HG03354 (cell line): Measurements from ENCODE around the gene FAAP100.

ENCODE experiments used
- ATAC-seq: cut with Tn5 transposase; IDR thresholded peaks from one replicate; pipeline ENCODE4 v1.9.1; 2021; ENCODE audit warnings: mild to moderate bottlenecking; ENCODE audit not compliant: unreplicated experiment, poor library complexity, severe bottlenecking

Gene FAAP100

DNA sequence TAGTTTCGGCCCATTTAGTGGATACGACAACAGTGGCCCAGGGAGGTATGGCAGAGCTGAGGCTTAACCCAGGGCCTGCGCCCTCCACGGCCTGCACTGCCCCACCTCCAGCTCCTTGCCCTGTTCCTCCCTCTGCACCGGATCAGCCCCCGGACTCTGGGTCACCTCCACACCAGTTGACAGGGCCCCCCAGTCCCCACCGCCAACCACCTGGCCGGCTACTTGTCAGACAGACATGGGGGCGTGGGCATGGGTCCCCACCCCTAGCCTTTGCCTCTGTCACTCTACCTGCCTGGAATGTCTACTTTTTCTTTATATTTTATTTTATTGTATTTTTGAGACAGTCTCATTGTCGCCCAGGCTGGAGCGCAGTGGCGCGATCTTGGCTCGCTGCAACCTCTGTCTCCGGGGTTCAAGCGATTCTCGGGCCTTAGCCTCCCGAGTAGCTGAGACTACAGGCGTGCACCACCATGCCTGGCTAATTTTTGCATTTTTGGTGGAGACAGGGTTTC, 36.6 kb downstream of the FAAP100 start:
- no peak for ATAC-seq

DNA sequence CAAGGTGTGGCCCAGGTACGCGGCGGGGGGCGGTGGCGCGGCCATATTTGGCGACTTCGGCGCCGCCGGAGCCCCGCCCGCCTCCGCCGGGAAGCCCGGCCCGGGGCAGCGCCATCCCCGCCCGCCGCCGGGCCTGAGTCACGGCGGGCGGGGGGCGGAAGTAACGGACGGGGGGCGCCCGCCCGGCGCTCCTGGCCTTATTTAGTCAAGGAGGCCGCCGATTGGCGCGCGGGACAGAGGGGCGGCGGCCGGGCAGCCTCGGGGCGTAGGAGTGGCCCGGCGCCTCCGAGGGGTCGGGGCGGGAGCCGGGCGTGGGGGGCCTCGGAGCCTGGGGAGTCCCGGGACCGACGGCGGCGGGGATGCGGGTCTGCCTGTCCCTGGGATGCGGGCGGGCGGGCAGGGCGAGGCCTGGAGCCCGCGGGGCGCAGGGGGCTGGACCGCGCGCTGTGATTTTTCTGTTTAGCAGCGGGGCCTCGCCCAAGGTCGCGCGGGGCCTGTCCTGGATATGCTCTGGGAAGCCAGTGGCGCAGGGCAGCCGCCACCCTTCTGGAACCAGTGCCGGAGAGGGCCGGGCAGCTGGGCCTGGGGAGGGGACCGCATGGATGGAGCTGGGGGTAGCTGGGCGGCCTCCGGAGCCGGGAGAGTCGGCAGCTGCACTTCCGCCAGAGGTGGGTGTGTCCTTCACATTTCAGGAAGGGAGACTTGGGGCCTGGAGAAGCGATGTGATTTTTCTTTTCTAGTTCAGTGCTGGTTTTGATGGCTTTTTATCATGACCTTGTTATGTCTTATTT, 37.2 kb downstream of the FAAP100 start:
- ATAC-seq, result peak; percentile 15

DNA sequence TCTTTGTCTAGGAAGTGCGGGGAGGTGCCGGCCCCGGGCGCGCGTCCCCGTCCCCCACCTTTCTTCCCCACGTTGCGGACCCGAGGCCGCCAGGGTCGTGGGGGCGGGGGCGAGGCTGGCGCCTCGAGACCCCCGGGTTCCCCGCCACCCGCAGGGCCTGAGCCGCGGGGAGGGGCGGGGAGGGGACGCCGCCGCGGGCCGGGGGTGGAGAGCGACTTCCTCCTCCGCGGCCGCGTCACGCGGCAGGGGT, 37.7 kb downstream of the FAAP100 start:
- ATAC-seq, result no peak

DNA sequence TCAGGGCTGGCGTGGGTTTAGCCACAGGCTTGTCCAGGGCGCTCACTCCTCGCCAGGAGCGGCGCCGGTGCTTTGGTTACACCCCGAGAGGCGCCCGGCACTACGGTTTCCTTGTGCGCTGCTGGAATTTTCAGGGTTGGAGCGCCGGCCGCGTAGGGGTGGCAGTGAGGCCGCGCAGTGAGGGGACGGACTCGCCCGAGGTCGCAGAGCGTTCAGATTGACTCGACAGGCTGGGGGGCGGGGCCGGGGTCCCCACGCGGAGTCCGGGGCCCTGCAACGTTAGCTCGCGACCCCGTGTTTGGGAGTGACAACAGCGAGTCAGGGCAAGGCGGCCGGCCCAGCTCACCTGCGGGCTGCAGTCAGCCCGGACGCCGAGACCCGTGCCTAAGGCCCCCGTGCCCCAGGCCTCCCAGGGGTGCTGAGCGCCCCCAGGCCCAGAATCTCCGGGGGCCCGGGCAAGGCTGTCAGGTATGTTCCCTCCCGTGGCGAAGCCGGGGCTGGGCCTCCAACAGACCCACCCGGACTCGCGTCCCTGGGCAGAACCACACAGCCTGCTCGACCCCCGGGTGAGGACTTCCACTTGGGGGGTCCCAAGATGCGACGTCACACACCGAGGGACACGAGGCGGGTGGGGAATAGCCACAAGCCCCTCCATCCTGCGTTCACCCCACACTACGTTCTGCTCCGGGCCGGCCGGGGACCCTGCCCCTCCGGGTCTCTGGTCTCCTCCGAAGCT, 38.2 kb downstream of the FAAP100 start:
- no peak for ATAC-seq

DNA sequence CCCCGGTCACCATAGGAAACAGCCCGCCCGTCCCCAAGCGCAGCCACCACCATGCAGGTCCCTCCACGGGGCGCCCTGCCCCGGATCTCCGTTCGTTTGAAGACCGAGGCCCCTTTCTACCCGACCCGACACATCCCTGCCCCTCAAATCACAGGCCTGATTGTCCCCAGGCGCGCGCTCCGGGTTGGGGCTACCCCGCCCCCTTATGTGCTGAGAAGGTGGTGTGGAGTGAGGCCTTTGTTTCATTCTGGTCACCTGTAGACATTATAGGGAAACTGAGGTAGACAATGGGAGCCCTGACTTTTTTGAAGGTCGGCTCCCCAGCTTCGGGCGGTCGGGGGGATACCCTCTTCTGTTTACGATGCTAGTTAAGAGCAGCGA, 38.8 kb downstream of the FAAP100 start:
- peak; percentile 7 for ATAC-seq

DNA sequence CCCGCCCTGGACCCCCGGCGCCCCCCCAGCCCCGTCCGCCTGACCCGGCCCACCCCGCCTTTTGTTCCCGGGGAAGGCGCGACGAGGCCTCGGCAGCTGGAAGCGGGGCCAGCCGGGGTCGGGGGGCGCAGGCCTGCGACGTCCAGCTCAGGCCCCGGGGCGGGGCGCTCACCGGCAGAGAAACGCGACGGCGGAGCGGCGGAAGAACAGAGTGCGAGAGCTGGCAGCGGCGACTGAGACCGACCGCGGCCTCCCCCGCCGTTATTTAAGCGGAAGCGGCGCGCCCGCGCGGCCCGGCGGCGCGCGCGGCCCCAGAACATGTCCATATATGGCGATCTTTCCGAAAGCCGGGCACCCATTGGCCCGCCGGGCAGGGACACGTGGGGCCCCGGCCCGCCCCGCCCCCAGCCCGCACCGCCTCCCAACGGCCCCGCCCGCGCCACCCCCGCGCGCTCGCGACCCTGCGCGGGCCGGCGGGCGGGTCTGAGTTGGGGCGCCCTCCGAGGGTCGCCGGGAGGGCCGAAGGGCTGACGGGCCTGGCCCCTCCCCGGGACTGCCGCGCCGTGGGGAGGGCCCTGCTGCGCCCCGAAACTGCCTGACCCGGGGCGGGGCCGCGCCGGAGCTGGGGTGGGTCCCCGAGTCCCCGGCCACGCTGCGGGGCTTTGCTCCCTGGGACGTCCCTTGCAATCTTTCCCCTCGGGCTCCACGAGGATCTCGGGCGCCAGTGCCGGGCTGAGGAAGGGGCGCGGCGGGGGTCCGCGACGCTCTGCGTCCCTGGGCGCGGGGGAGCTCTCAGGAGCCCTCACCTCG, 39.4 kb downstream of the FAAP100 start, which contains the start of gene ACTG1:
Gene ACTG1, minus strand, starts transcription at position 238 of the 810 bp plus-strand sequence. CDS start 445 bp downstream, outside the sequence.
- ATAC-seq, result peak; percentile 48

DNA sequence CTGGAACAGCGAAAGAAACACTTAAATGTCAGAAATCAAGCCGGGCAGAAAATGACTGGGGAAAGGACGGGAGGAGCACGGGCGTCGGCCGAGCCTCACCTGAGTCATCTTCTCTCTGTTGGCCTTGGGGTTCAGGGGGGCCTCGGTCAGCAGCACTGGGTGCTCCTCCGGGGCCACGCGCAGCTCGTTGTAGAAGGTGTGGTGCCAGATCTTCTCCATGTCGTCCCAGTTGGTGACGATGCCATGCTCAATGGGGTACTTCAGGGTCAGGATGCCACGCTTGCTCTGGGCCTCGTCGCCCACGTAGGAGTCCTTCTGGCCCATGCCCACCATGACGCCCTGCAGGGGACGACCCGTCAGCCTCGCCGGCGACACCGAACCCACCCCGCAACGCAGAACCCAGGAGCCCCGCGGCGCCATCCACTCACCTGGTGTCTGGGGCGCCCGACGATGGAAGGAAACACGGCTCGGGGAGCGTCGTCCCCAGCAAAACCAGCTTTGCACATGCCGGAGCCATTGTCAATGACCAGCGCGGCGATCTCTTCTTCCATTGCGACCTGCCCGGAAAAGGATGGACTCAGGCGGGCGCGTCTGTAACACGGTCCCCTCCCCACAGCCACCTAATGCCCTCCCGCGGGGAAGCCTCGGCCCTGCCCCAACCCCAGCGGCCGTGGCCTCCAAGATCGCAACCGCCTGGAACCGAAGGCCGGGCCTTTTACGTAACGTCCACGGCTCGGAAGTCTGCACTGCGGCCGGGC, 40.2 kb downstream of the FAAP100 start:
- ATAC-seq, result peak; percentile 2

DNA sequence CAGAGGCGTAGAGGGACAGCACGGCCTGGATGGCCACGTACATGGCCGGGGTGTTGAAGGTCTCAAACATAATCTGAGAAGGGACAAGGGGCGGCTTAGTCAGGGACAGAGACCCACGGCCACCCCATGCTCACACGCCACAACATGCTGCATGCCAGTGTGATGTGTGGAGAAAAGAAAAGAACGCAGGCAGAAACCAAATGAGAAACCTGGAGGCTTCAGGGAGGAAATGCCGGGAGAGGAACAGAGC, 40.7 kb downstream of the FAAP100 start:
- ATAC-seq, result no peak

DNA sequence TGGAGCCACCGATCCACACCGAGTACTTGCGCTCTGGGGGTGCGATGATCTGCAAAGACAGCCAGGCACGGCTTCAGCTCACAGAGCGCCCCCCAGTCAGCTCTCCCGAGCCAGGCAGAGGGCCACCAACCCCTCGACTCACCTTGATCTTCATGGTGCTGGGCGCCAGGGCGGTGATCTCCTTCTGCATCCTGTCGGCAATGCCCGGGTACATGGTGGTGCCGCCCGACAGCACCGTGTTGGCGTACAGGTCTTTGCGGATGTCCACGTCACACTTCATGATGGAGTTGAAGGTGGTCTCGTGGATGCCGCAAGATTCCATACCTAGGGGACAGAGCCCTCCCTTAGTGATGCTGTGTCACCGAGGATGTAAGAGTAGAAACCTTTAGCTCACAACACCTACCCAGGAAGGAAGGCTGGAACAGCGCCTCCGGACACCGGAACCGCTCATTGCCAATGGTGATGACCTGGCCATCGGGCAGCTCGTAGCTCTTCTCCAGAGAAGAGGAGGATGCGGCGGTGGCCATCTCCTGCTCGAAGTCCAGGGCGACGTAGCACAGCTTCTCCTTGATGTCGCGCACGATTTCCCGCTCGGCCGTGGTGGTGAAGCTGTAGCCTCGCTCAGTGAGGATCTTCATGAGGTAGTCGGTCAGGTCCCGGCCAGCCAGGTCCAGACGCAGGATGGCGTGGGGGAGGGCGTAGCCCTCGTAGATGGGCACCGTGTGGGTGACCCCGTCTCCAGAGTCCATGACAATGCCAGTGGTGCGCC, 41.2 kb downstream of the FAAP100 start:
- ATAC-seq, result no peak

DNA sequence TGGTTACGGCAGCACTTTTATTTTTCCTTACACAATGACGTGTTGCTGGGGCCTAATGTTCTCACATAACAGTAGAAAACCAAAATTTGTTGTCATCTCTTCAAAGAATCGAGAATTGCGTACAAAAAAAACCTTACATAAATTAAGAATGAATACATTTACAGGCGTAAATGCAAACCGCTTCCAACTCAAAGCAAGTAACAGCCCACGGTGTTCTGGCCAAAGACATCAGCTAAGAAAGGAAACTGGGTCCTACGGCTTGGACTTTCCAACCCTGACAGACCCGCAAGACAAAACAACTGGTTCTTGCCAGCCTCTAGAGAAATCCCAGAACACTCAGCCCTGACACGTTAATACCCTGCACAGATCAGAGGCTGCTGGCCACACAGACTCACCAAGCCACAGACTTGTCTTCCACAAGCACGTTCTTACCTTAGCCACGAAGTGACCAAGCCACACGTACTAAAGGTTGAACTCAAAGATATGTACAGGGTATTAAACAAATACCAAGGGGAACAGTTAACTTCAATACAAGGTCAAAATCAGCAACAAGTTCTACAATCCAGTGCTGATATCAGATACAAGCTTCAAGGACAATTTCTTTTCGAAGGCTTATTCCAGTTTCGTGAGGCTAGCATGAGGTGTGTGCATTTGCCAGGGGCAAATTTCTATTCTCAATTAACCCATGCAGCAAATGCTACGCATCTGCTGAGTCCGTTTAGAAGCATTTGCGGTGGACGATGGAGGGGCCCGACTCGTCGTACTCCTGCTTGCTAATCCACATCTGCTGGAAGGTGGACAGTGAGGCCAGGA, 42.0 kb downstream of the FAAP100 start:
- no peak for ATAC-seq

DNA sequence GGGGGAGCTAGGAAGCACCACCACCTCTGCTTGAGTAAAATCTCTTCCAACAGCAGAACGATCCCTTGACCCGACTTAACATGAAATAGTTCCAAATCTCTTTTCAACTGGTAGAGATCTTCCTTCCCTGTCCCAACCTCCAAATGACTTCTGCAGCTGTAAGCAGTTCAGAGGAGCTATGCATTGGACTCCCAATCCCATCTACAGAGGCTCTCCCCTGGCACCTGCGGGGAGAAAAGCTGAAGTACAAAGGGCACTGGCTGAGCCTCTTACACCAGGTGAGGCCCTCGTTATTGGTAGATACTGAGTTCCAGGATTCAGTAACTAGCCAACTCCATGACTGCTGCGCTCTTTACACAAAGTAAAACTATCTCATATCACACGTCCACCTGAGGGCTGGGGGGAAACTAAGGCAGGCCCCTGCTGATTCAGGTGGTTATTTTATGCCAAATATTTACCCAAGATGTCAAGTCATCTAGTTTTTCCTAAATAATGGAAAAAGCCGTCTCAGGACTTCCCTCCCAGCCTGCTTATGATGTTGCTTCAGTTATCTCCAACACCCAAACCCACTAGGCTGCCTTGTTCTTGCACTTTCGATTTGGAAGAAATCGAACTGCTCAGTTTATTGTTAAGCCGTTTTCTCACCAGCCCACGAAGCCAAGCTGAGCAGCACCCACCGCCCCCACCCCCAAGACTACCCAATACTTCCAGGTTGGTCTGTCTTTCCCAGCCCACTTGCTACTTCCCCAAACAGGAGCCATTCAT, 42.8 kb downstream of the FAAP100 start:
- no peak for ATAC-seq

DNA sequence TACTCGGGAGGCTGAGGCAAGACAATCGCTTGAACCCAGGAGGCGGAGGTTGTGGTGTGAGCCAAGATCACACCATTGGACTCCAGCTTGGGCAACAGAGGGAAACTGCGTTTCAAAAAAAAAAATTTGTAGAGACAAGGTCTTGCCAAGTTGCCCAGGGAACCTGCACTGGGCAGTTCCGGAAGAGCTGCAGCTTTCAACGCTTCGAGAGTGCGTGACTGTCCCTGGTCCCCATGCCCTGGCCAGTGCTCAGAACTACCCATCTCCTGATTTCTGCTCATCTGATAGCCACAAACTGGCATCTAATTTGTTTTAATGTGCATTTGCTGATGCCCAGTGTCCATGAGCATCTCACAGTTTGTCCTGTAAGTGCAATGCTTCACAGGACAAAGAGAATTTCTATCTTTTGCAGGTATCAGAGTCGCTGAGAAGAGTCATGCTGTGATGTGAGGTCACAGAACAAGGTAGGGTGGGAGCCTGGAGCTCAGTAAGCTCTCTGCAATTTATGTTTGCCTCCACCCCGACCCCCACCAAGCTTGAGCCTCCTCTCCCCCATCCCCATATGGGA, 43.4 kb downstream of the FAAP100 start:
- ATAC-seq, result no peak

DNA sequence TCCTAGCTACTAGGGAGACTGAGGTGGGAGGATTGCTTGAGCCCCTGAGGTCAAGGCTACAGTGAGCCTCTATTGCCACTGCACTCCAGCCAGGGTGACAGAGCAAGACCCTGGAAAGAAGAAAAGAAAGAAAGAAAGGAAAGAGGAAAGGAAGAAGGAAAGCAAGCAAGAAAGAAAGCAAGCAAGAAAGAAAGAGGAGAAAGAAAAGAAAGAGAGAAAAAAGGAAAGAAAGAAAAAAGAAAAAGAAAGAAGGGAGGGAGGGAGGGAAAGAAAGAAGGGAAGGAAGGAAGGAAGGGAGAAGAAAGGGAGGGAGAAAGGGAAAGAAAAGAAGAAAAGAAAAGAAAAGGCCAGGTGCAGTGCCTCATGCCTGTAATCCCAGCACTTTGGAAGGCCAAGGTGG, 48.5 kb downstream of the FAAP100 start:
- ATAC-seq, result no peak

DNA sequence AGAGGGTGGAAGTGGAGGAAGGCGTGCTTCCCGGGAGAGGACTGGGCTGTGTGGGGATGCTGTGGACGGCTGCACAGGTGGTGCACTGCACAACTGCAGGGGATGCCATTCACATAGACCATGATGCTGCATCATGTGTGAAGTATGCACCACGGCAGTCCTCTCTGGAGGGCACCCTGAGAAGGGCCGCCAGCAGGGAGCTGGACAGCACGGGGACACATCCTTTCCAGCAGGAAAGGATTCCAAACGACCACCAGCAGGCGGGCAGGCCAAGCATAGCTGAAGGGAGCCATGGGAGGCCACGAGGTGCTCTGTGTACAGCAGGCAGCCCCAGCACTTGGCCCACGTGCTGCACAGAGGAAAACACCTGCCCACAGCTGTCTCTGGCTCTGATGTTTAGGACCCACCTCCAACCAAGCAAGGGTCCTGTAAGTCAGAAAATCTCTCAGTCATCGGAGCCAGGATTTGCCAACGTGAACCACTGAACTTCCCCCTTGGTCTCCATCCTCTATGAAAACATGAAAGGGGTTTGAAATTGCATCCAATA, 49.6 kb downstream of the FAAP100 start:
- no peak for ATAC-seq

DNA sequence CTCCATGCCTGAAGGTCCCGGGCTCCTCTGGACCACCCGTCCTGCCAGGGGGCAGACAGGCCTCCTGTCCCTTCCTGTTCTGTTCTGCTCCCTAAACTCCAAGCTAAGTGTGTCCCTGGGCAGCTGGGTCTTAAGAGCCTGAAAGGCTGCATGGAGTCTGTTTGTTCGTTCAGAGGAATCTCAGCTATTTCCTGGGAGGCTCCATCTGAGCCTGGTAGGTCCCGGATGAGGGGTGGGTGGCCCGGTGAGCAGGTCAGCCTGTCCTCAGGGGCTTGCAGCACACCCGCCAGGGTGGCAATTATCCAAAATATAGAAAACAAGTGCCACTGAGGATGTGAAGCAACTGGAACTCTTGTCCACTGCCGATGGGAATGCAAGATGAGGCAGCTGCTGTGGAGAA, 52.1 kb downstream of the FAAP100 start:
- no peak for ATAC-seq

DNA sequence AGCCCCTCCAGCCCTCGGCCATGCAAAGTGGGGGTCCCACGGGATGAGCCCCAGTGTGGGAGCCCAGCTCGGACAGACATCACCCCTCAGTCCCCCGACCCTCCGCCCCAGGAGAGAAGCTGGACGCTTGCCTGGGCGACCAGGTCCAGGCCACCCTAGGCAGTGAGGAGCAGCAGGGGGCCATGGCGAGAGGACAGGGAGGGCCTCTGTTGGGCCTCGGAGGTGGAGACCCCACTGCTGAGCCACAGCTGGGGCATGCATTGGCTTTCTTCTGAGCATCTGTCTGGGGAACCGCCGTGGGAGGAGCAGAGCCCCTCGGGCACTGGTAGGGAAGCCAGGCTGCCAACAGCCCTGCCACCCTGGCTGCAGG, 52.6 kb downstream of the FAAP100 start:
- no peak for ATAC-seq

DNA sequence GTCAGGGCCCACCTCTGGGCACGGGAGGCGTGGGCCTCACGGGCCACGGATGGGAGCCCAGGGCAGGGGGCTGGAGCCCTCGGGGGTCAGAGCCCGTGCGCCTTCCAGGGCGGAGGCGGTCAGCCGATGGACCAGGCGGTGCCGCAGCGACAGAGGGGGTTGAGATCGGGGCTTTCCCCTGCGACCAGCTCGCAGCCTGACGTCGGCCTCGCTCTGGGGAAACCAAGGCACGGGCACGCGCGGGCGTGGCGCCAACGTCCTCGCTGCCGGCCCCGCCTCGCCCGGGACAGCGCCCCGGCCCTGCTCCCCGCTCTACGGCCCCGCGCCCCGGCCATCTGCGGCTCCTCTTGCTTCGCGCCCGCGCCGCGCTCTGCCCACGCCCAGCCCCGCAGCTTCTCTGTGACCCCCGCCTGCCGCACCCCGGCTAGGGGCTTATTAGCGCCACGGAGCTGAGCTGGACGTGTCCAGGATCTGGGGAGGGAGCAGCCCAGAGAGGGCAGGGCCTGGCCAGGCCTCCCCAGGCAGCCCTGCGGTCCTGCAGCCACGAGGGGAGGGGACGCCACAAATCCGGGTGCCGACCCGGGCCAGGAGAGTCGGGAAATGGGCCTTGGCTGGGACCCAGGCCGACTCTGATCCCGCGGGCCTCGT, 53.1 kb downstream of the FAAP100 start:
- no peak for ATAC-seq
